Measurements from ENCODE around the gene ATP10A. TPM values are rescaled to one million over a fixed set of nuclear protein-coding genes. Genes with fewer than 3 reads are reported as not detected.
A peak's percentile ranks its signal among the peaks of the same experiment; 100 is the strongest.

Gene ATP10A
- total and polyA plus RNA-seq, 5 donors from 2014 or later: 2.8 to 16.1 (median 5.5) TPM

DNA sequence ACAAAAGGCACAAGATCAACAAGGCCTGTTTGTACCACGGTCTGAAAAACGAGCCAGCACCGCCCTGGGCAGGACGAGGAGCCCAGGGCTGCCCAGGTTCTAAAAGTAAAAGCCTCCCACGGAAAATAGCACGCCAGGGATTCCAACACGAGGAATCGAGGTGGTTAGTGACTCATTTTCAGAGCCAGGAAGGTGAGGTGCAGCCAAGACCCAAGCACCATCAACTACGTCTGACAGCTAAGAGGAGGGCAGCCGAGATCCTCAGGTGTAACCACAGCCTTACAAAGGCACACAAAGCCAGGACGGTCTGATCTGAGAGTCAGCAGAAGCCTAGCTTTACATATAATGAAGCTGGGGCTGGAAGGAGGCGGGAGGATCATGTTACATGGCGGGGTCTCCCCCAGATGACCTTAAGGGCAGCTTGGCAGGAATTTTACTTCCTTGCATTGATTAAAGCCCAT, 52.5 kb downstream of the ATP10A start:
- DNase-seq: peak in 1 of 3 donors; percentile 15

DNA sequence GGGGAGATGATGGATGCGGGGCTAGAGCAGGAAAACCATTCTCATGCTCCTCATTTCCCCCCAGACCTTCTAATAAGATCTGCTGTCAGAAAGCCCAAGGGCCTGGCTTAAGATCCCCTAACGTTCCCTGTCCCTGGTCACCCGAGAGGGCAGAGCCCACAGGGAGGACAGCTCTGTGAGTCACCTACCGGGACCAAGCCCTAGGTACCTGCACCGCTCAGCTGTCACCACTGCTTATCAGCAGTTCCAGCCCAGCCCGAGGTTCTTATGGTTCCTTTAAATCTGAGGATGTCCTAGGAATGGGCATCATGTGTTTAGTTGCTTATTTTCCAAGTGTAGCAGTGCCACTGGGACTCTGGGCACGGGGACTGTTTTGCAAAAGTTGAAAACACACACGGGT, 53.0 kb downstream of the ATP10A start:
- Histone ChIP-seq H3K4me3 (ENCODE audit: low read depth, low read length) (no peak overlapping the region), H3K27ac (ENCODE audit: insufficient read depth, low read length, poor library complexity, severe bottlenecking) (no peak overlapping the region), H3K9me3 (ENCODE audit: control insufficient read depth in 2 of 2, low read length in 2 of 2) (no peaks in the 10 kb centered on the region), H3K4me1 (ENCODE audit: control insufficient read depth, insufficient read depth, low read length, poor library complexity, severe bottlenecking) (peaks cover 26% of the 10 kb centered on the region), H3K36me3 (ENCODE audit: control insufficient read depth, insufficient read depth, low read length) (no peaks in the 10 kb centered on the region), H3K27me3 (ENCODE audit: control insufficient read depth, insufficient read depth, low read length) (no peaks in the 10 kb centered on the region)
- ATAC-seq (ENCODE audit: low read depth in 2 of 2) (no peak), DNase-seq (no peak)
- Mint-ChIP-seq H3K4me3 (no peak overlapping the region), H3K27me3 (no peaks in the 10 kb centered on the region), H3K9me3 (no peaks in the 10 kb centered on the region), H3K36me3 (peaks cover 7% of the 10 kb centered on the region), H3K27ac (peak overlapping the region in 1 of 3 donors; percentile 77), H3K4me1 (peaks cover 6 to 75% (median 27%) of the 10 kb centered on the region in 4 donors)

More for the DNA sequence above, 52.5 kb downstream of the ATP10A start:
- Histone ChIP-seq H3K4me1 (ENCODE audit: control insufficient read depth, insufficient read depth, low read length, poor library complexity, severe bottlenecking) (peaks cover 26% of the 10 kb centered on the region), H3K36me3 (ENCODE audit: control insufficient read depth, insufficient read depth, low read length) (no peaks in the 10 kb centered on the region), H3K9me3 (ENCODE audit: control insufficient read depth in 2 of 2, low read length in 2 of 2) (no peaks in the 10 kb centered on the region), H3K27me3 (ENCODE audit: control insufficient read depth, insufficient read depth, low read length) (no peaks in the 10 kb centered on the region), H3K4me3 (ENCODE audit: low read depth, low read length) (no peak overlapping the region), H3K27ac (ENCODE audit: insufficient read depth, low read length, poor library complexity, severe bottlenecking) (no peak overlapping the region)
- H3K9me3 Mint-ChIP-seq: no peaks in the 10 kb centered on the region
- peaks cover 8% of the 10 kb centered on the region for H3K36me3 Mint-ChIP-seq
- H3K4me1 Mint-ChIP-seq: peaks cover 6 to 75% (median 28%) of the 10 kb centered on the region in 4 donors
- H3K27ac Mint-ChIP-seq: peak overlapping the region; percentile 77 to 95 (median 81)
- no peaks in the 10 kb centered on the region for H3K27me3 Mint-ChIP-seq
- peak; percentile 45 to 70 for ATAC-seq (ENCODE audit: low read depth in 2 of 2)
- peak overlapping the region; percentile 14 to 64 (median 56) for H3K4me3 Mint-ChIP-seq

DNA sequence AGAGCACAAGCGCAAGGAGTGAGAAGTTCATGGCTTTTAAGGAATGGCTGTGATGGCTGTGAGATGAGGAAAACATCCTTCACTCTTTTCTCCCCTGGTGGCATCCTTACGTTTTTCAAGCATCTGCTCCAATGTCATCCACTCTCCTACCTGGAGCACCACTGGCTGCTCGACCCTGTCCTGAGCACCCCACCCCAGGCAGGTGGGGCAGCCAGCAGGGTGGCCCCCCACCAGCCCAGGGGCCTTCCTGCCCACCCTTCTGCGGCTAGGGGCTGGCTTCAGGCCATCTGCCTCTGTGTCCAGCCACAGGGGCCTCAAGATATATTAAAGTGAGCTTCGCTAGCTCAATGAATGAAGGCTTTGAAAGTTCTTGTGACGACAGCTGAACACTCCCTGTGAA, 56.1 kb downstream of the ATP10A start:
- Histone ChIP-seq H3K9me3 (ENCODE audit: control insufficient read depth in 2 of 2, low read length in 2 of 2) (no peaks in the 10 kb centered on the region), H3K27me3 (ENCODE audit: control insufficient read depth, insufficient read depth, low read length) (no peaks in the 10 kb centered on the region), H3K4me1 (ENCODE audit: control insufficient read depth, insufficient read depth, low read length, poor library complexity, severe bottlenecking) (peaks cover 9% of the 10 kb centered on the region), H3K36me3 (ENCODE audit: control insufficient read depth, insufficient read depth, low read length) (no peaks in the 10 kb centered on the region), H3K4me3 (ENCODE audit: low read depth, low read length) (no peak overlapping the region), H3K27ac (ENCODE audit: insufficient read depth, low read length, poor library complexity, severe bottlenecking) (no peak overlapping the region)
- Mint-ChIP-seq H3K4me3 (no peak overlapping the region), H3K4me1 (peaks cover 0 to 45% (median 13%) of the 10 kb centered on the region in 4 donors), H3K36me3 (peaks cover 4% of the 10 kb centered on the region), H3K27me3 (no peaks in the 10 kb centered on the region), H3K9me3 (no peaks in the 10 kb centered on the region), H3K27ac (no peak overlapping the region)
- DNase-seq (no peak), ATAC-seq (ENCODE audit: low read depth in 2 of 2) (no peak)

DNA sequence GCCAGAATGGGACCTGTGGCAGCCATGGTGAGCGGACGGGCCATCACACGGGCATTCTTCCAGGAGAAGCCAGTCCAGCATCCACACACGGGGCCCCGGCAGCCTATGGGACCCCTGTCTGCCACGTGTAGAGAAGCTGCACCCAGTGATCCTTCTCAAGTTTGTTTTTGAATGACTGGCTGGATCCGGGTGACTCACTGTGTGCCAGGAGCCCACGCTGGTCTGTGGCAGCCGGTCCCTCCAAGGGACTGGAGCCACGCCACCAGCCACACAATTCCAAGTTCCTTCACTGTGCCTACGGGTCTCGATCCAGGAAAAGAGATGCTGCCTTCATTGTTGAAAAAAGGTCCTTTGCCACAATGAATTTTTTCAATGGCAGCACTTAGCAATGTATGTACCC, 58.1 kb downstream of the ATP10A start:
- no peaks in the 10 kb centered on the region for H3K27me3 Mint-ChIP-seq
- Histone ChIP-seq H3K9me3 (ENCODE audit: control insufficient read depth in 2 of 2, low read length in 2 of 2) (no peaks in the 10 kb centered on the region), H3K27ac (ENCODE audit: insufficient read depth, low read length, poor library complexity, severe bottlenecking) (no peak overlapping the region), H3K36me3 (ENCODE audit: control insufficient read depth, insufficient read depth, low read length) (no peaks in the 10 kb centered on the region), H3K4me3 (ENCODE audit: low read depth, low read length) (no peak overlapping the region), H3K4me1 (ENCODE audit: control insufficient read depth, insufficient read depth, low read length, poor library complexity, severe bottlenecking) (no peaks in the 10 kb centered on the region), H3K27me3 (ENCODE audit: control insufficient read depth, insufficient read depth, low read length) (no peaks in the 10 kb centered on the region)
- no peak for DNase-seq
- H3K36me3 Mint-ChIP-seq: peaks cover 7% of the 10 kb centered on the region
- H3K27ac Mint-ChIP-seq: peak overlapping the region in 1 of 3 donors; percentile 35
- ATAC-seq (ENCODE audit: low read depth in 2 of 2): no peak
- no peaks in the 10 kb centered on the region for H3K9me3 Mint-ChIP-seq
- H3K4me3 Mint-ChIP-seq: no peak overlapping the region
- peaks cover 0 to 35% (median 10%) of the 10 kb centered on the region in 4 donors for H3K4me1 Mint-ChIP-seq

DNA sequence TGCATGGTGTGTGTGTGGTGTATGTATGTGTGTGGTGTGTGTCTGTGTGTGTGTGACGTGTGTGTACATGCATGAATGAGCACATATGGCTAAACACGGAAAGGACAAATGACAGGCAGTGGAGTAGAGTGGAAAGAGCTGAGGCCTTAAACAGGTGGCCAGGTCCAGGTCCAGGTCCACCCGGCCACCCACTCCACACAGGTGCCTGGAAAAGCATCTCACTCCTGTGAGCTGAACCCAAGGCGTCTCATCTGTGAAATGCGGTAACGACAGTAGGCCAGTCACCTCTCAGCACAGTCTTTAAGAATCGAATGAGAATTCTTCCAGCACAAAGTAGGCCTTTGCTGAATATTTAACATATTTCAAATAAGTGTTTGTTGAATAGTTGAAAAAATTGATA, 58.7 kb downstream of the ATP10A start:
- no peaks in the 10 kb centered on the region for H3K27me3 Mint-ChIP-seq
- peaks cover 7% of the 10 kb centered on the region for H3K36me3 Mint-ChIP-seq
- H3K9me3 Mint-ChIP-seq: no peaks in the 10 kb centered on the region
- H3K27ac Mint-ChIP-seq: no peak overlapping the region
- H3K4me3 ChIP-seq (ENCODE audit: low read depth, low read length): no peak overlapping the region
- ATAC-seq (ENCODE audit: low read depth in 2 of 2) (no peak), DNase-seq (no peak)
- H3K4me3 Mint-ChIP-seq: no peak overlapping the region
- H3K27ac ChIP-seq (ENCODE audit: insufficient read depth, low read length, poor library complexity, severe bottlenecking): no peak overlapping the region
- H3K4me1 Mint-ChIP-seq: peaks cover 0 to 36% (median 9%) of the 10 kb centered on the region in 4 donors
- H3K9me3 ChIP-seq (ENCODE audit: control insufficient read depth in 2 of 2, low read length in 2 of 2): no peaks in the 10 kb centered on the region
- H3K4me1 ChIP-seq (ENCODE audit: control insufficient read depth, insufficient read depth, low read length, poor library complexity, severe bottlenecking): no peaks in the 10 kb centered on the region
- H3K27me3 ChIP-seq (ENCODE audit: control insufficient read depth, insufficient read depth, low read length): no peaks in the 10 kb centered on the region
- no peaks in the 10 kb centered on the region for H3K36me3 ChIP-seq (ENCODE audit: control insufficient read depth, insufficient read depth, low read length)

DNA sequence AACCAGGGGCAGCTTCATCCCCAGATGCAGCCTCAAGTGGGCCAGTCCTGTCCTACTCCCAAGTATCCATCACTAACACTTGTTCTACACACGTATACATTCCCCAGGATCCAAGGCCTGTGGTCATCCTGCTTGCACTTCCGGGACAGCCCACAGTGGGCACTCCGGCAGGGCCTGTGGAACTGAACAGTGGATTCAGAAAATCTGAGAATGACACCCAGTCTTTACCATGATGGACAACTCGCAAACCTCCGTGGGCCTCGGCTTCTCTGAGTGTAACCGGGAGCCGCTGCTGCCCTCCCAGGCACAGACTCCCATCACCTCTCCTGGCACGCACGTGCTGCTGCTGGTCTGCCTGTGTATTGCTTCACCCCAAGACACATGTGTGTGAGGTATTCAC, 59.6 kb downstream of the ATP10A start:
- DNase-seq (no peak), ATAC-seq (ENCODE audit: low read depth in 2 of 2) (no peak)
- H3K27me3 ChIP-seq (ENCODE audit: control insufficient read depth, insufficient read depth, low read length): no peaks in the 10 kb centered on the region
- Mint-ChIP-seq H3K4me3 (no peak overlapping the region), H3K9me3 (no peaks in the 10 kb centered on the region), H3K27ac (no peak overlapping the region), H3K4me1 (peaks cover 0 to 31% (median 7%) of the 10 kb centered on the region in 4 donors), H3K27me3 (no peaks in the 10 kb centered on the region), H3K36me3 (peaks cover 7% of the 10 kb centered on the region)
- no peak overlapping the region for H3K27ac ChIP-seq (ENCODE audit: insufficient read depth, low read length, poor library complexity, severe bottlenecking)
- no peaks in the 10 kb centered on the region for H3K4me1 ChIP-seq (ENCODE audit: control insufficient read depth, insufficient read depth, low read length, poor library complexity, severe bottlenecking)
- H3K9me3 ChIP-seq (ENCODE audit: control insufficient read depth in 2 of 2, low read length in 2 of 2): no peaks in the 10 kb centered on the region
- no peak overlapping the region for H3K4me3 ChIP-seq (ENCODE audit: low read depth, low read length)
- H3K36me3 ChIP-seq (ENCODE audit: control insufficient read depth, insufficient read depth, low read length): no peaks in the 10 kb centered on the region

DNA sequence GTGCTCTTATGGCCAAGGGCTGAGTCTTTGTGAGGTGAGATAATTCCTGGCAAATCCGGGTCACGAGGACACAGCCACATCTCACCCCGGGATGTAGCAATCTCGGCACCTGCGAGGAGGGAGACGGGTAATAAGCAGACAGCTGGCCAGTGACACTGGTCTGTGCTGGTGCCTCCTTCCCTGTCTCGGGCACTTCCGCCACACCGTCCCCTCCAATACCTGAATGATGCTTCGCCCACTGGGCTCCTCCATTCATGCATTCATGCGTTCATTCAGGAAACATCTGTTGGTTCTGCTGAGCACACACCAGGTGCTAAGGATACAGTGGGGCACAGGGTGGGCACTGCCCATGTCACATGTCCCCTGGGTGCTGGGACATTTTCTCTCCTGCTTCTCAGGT, 60.1 kb downstream of the ATP10A start:
- H3K4me3 ChIP-seq (ENCODE audit: low read depth, low read length): no peak overlapping the region
- H3K27ac ChIP-seq (ENCODE audit: insufficient read depth, low read length, poor library complexity, severe bottlenecking): no peak overlapping the region
- no peaks in the 10 kb centered on the region for H3K9me3 ChIP-seq (ENCODE audit: control insufficient read depth in 2 of 2, low read length in 2 of 2)
- Mint-ChIP-seq H3K36me3 (peaks cover 7% of the 10 kb centered on the region), H3K27ac (no peak overlapping the region), H3K9me3 (no peaks in the 10 kb centered on the region), H3K4me3 (peak overlapping the region in 1 of 4 donors; percentile 7), H3K4me1 (peaks cover 0 to 33% (median 7%) of the 10 kb centered on the region in 4 donors), H3K27me3 (no peaks in the 10 kb centered on the region)
- H3K36me3 ChIP-seq (ENCODE audit: control insufficient read depth, insufficient read depth, low read length): no peaks in the 10 kb centered on the region
- H3K27me3 ChIP-seq (ENCODE audit: control insufficient read depth, insufficient read depth, low read length): no peaks in the 10 kb centered on the region
- DNase-seq (no peak), ATAC-seq (ENCODE audit: low read depth in 2 of 2) (no peak)
- no peaks in the 10 kb centered on the region for H3K4me1 ChIP-seq (ENCODE audit: control insufficient read depth, insufficient read depth, low read length, poor library complexity, severe bottlenecking)

DNA sequence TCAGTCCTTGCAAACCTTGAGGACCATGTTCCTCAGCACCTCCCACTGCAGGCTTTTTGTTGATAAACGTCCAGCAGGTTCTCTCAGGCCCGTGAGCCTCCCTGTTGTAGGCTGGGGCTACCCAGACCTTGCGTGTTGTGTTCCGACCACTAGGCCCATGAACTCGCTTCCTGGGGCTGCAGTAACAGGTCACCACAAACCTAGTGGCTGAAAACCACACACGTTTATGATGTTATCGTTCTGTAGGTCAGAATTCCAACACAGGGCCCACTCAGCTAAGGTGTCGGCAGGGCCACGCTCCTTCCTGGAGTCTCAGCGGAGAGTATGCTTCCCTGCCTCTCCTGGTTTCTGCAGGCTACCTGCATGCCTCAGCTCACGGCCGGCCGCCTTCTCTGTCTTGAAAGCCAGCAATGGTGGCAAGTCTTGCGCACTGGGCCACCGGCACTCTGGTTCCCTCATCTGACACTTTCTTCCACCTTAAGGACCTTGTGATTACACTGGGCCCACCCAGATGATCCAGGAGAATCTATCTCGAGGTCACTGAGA, 60.8 kb downstream of the ATP10A start:
- Histone ChIP-seq H3K4me1 (ENCODE audit: control insufficient read depth, insufficient read depth, low read length, poor library complexity, severe bottlenecking) (no peaks in the 10 kb centered on the region), H3K27me3 (ENCODE audit: control insufficient read depth, insufficient read depth, low read length) (no peaks in the 10 kb centered on the region), H3K27ac (ENCODE audit: insufficient read depth, low read length, poor library complexity, severe bottlenecking) (no peak overlapping the region), H3K4me3 (ENCODE audit: low read depth, low read length) (no peak overlapping the region), H3K36me3 (ENCODE audit: control insufficient read depth, insufficient read depth, low read length) (no peaks in the 10 kb centered on the region), H3K9me3 (ENCODE audit: control insufficient read depth in 2 of 2, low read length in 2 of 2) (no peaks in the 10 kb centered on the region)
- H3K9me3 Mint-ChIP-seq: no peaks in the 10 kb centered on the region
- peaks cover 7% of the 10 kb centered on the region for H3K36me3 Mint-ChIP-seq
- no peak for ATAC-seq (ENCODE audit: low read depth in 2 of 2)
- peaks cover 0 to 36% (median 9%) of the 10 kb centered on the region in 4 donors for H3K4me1 Mint-ChIP-seq
- no peak overlapping the region for H3K4me3 Mint-ChIP-seq
- no peak overlapping the region for H3K27ac Mint-ChIP-seq
- no peaks in the 10 kb centered on the region for H3K27me3 Mint-ChIP-seq
- no peak for DNase-seq
